AG09309 (cell line): ENCODE results near the gene GPANK1.

Experiments used
- DNase-seq: peaks from one replicate; pipeline ENCODE4 v3.0.0-alpha.2; 2010; ENCODE audit warnings: low read depth
- H3K4me3 ChIP-seq: 2 replicates; pipeline ENCODE4 v1.5.1; 2011; ENCODE audit warnings: mild to moderate bottlenecking, low read depth, low read length, moderate library complexity; ENCODE audit not compliant: control insufficient read depth
- CTCF ChIP-seq: IDR thresholded peaks from 2 replicates; pipeline ENCODE4 v1.5.1; 2011; ENCODE audit warnings: mild to moderate bottlenecking, low read depth, low read length, inconsistent platforms; ENCODE audit not compliant: insufficient read depth, control insufficient read depth; ENCODE audit errors: missing control alignments

The GPANK1 gene

GRCh38 chr6:31636698-31637596, 27.9 kb downstream of the GPANK1 start:
- no peak for TF ChIP-seq CTCF
- no peak for DNase-seq
- no peak overlapping the region for H3K4me3 ChIP-seq

GRCh38 chr6:31634969-31635575, 29.7 kb downstream of the GPANK1 start:
- DNase-seq = no peak
- no peak for TF ChIP-seq CTCF
- no peak overlapping the region for H3K4me3 ChIP-seq

- TF ChIP-seq CTCF = no peak
- no peak overlapping the region for H3K4me3 ChIP-seq
- no peak for DNase-seq
Observed at GRCh38 chr6:31634131-31634530, 30.7 kb downstream of the GPANK1 start.

GRCh38 chr6:31633447-31633846, 31.4 kb downstream of the GPANK1 start:
- DNase-seq = no peak
- no peak for TF ChIP-seq CTCF
- no peak overlapping the region for H3K4me3 ChIP-seq

GRCh38 chr6:31632279-31632946, 32.4 kb downstream of the GPANK1 start:
- TF ChIP-seq CTCF = no peak
- no peak overlapping the region for H3K4me3 ChIP-seq
- DNase-seq = no peak

GRCh38 chr6:31631681-31632278, 33.0 kb downstream of the GPANK1 start:
- no peak for DNase-seq
- no peak for TF ChIP-seq CTCF
- H3K4me3 ChIP-seq = no peak overlapping the region
